NCI-H1105 (cell line): ENCODE measurements around the gene FETUB.

Experiments used
- DNase-seq: peaks from one replicate; lab custom pipeline; 2025; lab: John Stamatoyannopoulos, UW

The FETUB gene

GRCh38 chr3:186636536-186636935 lies 3.7 kb upstream of the FETUB start:
- no peak for DNase-seq

- DNase-seq = no peak
These were observed 2.5 kb upstream of the FETUB start for GRCh38 chr3:186637686-186638085.

GRCh38 chr3:186638259-186638658 lies 1.9 kb upstream of the FETUB start:
- DNase-seq = no peak

- DNase-seq = no peak
These were observed 247 bp downstream of the FETUB start for GRCh38 chr3:186640473-186640818.

GRCh38 chr3:186640929-186641328 lies 730 bp downstream of the FETUB start:
- no peak for DNase-seq

GRCh38 chr3:186642014-186642413 lies 1.8 kb downstream of the FETUB start:
- DNase-seq = no peak

- no peak for DNase-seq
These were observed 3.3 kb downstream of the FETUB start for GRCh38 chr3:186643493-186643892.

GRCh38 chr3:186644683-186645082 lies 4.5 kb downstream of the FETUB start:
- no peak for DNase-seq

GRCh38 chr3:186646106-186646505 lies 5.9 kb downstream of the FETUB start:
- no peak for DNase-seq

GRCh38 chr3:186646841-186647240 lies 6.6 kb downstream of the FETUB start:
- no peak for DNase-seq

GRCh38 chr3:186648851-186649250 lies 8.7 kb downstream of the FETUB start:
- DNase-seq = no peak

- no peak for DNase-seq
These were observed 11.5 kb downstream of the FETUB start for GRCh38 chr3:186651678-186652215.

- DNase-seq = no peak
These were observed 13.0 kb downstream of the FETUB start for GRCh38 chr3:186653080-186653707.

GRCh38 chr3:186653984-186654383 lies 13.8 kb downstream of the FETUB start:
- DNase-seq = no peak

GRCh38 chr3:186663361-186664118 lies 23.3 kb downstream of the FETUB start:
- no peak for DNase-seq

GRCh38 chr3:186664119-186664495 lies 23.9 kb downstream of the FETUB start:
- no peak for DNase-seq

- DNase-seq = no peak
These were observed 24.3 kb downstream of the FETUB start for GRCh38 chr3:186664506-186664905.

- no peak for DNase-seq
These were observed 25.5 kb downstream of the FETUB start, which contains the start of gene HRG for GRCh38 chr3:186665625-186666188. Gene HRG (plus strand): TSS chr3:186666014. CDS start chr3:186666032, 18 bp downstream.

- DNase-seq = no peak
These were observed 28.2 kb downstream of the FETUB start for GRCh38 chr3:186668426-186668825.

- no peak for DNase-seq
These were observed 29.3 kb downstream of the FETUB start for GRCh38 chr3:186669378-186670084.

GRCh38 chr3:186670155-186670554 lies 30.0 kb downstream of the FETUB start:
- DNase-seq = no peak

GRCh38 chr3:186671051-186671450 lies 30.9 kb downstream of the FETUB start:
- DNase-seq = no peak

GRCh38 chr3:186678604-186679003 lies 38.4 kb downstream of the FETUB start:
- no peak for DNase-seq
